Stomach (tissue), 4 donors: ENCODE data around the gene TMEM254.

Source experiments
- CTCF ChIP-seq, 7 experiments: fragments of 450-650 bp in 4 of 7; fragments of 200-600 bp in 3 of 7; sonication (generic) in 3 of 7; IDR thresholded peaks; one replicate each; pipeline ENCODE4 v1.5.1; 2016 to 2019; ENCODE audit warnings: antibody characterized with exemption in 7 of 7, control low read depth in 2 of 7, mild to moderate bottlenecking in 1 of 7
- EP300 ChIP-seq: sonication (generic); formaldehyde crosslinking; IDR thresholded peaks from one replicate; pipeline ENCODE4 v1.6.1; 2017; ENCODE audit warnings: antibody characterized with exemption

GRCh38 chr10:80140251-80140650 lies 61.8 kb downstream of the TMEM254 start:
- TF ChIP-seq EP300, result no peak
- TF ChIP-seq CTCF (IDR thresholded peaks at IDR 0.05), result no peak
